ENCODE measurements around the gene SEMA4D.
A peak's percentile ranks its signal among the peaks of the same experiment; 100 is the strongest.

Gene SEMA4D

DNA sequence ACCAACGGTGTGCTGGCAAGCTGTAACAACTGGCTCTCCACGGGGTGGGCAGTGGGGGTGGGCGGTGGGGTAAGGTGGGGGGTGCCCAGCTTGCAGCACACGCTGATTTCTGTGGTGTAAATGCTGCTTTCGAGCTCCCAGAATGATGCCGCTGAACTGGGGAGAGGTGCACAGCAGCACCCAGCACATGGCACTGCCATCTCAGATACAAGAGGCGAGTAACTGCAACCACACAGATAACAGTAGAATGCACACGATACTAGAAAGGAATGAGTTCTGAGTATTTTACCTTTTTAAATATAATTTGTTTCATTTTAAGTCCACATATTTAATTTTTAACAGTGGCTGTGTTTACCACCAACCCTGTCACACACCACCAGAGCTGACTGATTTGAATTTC is 87.9 kb downstream of the SEMA4D start:
- no peak for DNase-seq (ENCODE audit: low read depth)

DNA sequence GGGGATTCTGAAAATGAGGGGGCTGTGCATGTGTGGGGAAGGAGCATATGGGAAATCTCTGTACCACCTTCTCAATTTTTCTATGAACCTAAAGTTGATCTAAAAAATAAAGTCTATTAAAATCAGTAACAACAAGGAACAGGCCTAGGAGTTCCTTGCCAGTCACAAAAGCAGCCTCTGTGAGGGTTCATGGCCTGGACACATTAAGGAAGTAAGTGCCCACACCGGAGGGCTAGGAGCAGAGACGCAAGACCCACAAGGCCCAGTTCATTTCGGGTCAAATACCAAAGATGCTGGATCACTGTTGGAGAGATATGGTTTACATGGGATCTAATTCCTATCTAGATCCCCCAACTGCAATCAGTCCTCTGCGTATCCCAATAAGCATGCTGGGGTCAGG is 88.4 kb downstream of the SEMA4D start:
- DNase-seq (ENCODE audit: low read depth) = no peak

DNA sequence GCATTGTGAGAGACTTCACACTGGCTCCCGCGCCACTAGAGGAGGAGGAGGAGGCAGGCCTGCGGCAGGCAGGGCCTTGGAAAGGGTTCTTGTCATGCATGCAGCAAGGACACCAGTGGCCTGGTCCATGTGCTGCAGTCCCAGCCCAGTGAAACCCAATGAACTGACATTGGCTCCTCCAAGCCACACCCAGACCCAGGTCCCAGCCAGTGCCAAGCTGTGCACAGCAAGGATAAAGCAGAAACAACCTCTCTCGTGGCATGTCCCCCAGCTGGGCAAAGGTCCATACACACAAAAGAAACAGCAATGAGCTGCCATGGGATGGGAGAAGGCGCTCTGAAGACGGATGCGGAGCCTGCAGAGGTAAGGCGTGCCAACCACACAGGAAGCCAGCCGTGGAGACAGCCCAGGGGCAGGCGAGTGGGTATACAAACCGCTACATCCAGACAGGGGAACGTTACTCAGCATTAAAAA is 89.2 kb downstream of the SEMA4D start:
- DNase-seq (ENCODE audit: low read depth) = no peak

DNA sequence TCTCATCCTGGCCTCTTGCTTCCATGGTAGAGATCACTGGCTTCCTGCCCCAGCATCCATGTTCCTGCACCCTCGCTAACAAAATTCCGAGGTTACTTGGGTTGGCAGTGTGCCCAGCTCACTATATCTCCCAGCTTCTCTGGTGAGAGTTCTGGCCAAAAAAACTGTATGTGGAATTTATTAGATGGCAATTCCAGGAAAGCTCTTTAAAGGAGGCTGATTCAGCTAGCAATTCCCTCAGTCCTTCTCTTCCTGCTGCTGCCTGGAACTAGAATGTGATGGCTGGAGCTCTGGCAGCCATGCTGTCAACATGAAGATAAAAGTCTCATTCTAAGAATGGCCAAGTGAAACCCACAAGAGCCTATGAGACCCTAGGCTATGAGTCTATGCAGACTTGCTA is 90.8 kb downstream of the SEMA4D start:
- DNase-seq (ENCODE audit: low read depth) = no peak

DNA sequence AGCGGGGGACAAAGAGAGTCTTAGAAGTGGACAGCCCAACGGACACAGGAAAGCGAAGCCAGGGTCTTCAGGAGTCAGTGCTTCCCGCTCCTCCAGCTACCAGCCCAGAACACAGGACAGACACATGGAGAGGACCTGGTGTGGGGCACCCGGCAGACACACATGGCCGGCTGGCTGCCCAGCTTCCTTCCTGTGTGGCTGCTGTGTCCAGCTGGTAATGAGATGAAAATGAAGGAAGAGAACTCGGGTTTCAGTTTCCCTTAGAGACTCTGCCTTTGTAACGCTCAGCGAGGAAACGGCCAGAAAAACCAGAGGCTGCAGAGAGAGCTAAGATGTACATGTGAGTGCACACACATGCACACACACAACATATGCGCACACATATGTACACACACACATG is 92.1 kb downstream of the SEMA4D start:
- no peak for DNase-seq (ENCODE audit: low read depth)

DNA sequence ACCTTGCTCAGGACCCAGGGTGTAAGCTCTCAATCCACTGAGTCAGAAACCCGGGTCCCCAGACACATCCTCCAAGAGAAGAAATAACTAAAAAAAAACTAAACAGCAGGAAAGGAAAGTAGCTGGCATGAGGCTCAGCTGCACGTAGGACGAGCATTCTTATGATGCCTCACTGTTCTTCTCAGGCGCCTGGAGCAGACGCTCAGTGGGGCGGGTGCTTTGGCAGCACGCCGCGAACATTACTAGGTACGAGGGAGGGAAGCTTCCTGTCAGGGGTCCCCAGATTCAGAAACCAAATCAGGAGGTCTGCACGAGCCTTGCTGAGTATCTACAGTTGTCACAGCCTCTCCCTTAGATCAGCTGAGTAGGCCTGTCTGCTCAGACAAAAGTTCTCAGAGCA is 93.8 kb downstream of the SEMA4D start:
- no peak for DNase-seq (ENCODE audit: low read depth)

DNA sequence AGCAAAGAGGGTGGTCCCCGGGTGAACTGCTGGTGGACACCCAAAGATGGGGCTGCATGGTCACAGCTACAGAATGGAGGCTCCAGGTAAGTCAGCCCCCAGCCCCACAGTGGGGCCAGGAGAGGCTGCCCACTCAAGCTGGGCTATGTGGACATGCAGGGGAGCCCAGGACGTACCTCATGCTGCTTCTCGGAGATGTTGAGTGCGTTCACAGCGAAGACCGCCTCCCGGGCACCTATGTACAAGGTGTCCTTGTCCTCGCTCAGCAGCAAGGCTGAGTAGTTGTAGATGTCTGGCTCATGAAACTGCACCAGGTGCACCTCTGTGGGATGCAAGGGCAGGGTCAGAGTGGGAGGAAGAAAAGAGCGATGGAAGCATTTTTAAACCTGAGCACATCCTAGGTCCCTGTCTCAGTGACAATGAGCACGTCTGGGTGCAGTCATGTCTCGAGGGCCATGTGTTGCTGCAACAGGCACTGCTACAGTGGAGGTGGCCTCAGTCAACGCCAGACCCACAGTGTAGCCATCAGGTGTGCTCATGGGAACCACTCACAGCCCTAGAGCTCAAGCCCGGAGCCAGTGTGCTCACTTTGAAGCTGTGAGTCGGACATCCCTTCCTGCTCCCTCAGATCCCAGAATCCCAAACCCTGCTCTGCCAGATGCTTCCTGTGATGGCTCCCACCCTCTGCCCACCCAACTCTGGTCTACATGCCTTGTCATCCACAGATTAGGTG is 95.1 kb downstream of the SEMA4D start:
- DNase-seq (ENCODE audit: low read depth) = no peak

DNA sequence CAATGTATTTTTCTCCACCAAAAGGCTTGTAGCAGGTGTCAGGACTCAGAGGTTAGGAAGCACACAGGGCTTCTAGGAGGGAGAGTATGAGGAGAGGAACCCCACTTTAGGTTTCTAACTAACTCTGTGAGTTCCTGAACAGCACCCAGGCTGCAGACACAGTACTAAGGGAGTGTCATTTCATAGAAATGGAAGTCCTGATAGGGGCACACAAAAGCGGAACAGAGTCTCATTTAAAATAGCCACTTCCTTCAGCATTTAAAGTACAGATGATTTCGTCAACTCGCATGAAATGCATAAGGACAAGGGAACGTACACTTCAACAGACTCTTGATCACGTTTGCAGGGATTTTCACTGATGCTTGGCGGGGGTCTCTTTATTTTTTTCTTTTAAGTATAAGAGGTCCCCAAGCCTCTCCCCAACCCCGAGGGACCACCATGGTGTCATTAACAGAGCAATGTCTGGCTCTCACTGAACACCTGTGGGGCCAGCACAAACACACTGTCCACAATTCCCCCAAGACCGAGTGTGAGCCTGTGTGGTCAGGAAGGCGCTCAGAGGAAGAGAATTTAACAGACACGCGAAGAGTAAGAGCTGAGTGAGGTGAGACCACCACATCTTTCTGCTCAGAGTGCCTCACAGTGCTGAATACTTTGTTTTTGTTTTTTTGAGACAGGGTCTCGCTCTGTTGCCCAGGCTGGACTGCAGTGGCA is 97.4 kb downstream of the SEMA4D start:
- no peak for DNase-seq (ENCODE audit: low read depth)

DNA sequence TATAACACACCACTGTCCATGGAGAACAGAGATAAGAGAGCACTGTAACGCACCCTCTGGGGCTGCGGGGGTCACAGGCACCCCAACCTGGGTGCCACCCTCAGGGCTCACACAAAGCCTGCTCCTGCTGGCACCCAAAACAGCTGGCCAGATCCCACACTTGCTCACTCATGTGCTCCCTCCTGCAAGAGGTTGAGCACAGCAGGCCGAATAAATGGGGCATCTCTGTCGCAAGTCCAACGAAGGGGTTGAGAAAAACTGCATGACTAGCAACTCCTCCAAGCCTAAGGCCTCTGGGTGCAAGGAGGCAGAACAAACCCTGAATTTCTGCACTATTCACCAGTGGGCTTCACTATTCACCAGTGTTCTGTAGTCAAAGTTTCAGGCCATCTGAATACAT is 99.3 kb downstream of the SEMA4D start:
- DNase-seq (ENCODE audit: low read depth) = no peak

DNA sequence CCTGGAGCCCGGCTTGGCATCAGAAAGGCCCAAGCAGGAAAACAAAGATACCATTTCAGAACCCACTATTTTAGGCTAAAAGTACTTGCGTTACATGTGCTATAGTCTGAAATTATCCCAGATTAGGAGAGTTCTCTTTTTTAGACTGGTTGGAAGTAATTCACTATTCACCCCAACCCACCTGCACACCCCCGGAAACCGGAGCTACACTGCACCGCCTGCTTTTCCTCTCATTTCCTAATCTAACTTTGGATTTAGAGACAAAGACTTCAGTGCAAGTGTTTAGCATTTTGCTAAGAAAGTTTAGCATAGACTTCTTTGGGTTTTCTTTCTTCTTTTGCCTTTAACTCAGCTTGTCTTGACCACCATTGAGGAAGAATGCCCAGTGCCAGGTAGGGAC is 100.4 kb downstream of the SEMA4D start:
- no peak for DNase-seq (ENCODE audit: low read depth)

DNA sequence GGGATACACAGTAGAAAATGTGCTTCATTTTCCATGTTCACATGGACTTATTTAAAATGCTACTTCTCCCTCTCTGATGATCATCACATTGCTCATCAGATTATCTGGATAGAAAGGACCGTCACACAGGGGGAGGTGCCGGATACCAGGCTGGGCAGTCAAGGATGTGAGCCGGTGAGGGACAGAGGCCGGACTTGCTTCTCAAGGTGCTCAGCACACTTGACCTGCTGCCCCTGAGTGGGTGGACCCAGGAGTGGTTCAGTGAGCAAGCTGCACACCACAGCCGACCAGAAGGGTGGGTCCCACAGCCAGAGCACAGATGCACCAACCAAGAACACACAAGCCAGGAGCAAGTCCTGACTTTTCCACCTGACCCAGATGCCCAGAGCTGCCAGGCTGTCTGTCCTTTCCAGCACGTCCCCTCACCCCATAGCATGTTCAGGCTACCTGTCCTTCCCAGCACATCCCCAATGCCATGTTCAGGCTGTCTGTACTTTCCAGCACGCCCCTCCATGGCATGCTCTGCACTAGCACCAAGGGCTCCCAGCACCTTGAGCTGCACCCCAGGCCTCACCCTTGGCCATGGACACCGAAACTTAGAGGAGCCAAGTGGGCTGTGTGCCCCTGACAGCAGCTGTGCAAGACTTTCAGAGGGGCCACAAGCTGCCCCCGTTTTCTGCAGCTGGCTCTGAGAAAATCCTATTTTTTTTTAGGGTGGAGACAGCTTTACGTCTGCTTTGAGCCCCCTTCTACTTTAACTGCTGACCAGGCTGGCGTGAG is 101.8 kb downstream of the SEMA4D start:
- DNase-seq (ENCODE audit: low read depth) = no peak

DNA sequence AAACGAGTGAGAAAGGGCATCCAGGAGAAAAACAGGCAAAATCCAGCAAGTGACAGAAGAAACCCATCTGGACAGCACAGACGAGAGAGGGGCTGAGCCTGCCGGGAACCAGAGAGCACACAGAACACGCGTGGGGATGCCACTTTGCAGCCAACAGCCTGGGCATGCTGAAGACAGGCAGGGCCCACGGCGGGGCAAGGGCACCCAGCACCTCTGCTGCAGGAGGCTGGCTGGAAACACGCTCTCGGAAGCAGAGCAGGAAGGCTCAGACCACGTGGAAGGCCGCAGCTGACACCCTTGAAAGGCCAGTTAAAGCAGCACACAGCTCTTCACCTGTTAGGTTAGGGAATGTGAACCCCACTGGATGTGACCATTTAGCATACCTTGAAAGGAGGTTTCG is 103.5 kb downstream of the SEMA4D start:
- no peak for DNase-seq (ENCODE audit: low read depth)

DNA sequence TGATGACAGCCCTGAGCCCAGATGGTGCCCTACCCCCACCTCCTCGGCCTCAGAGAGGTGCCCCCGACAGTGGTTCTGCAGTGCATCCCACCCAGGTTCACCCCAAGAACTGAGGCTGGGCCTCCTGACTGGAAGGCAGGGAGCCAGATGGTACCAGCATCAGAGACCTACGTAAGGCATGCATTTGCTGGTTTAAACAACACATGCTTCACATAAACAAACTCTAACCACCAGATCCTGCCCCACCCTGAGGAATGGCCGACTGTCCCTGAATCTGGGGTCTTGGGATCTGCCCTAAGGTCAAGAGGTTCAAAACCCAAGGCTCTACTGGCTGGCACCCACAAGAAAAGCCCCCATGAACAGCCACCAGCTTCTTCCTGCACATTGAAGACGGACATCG is 106.3 kb downstream of the SEMA4D start:
- DNase-seq (ENCODE audit: low read depth) = no peak

DNA sequence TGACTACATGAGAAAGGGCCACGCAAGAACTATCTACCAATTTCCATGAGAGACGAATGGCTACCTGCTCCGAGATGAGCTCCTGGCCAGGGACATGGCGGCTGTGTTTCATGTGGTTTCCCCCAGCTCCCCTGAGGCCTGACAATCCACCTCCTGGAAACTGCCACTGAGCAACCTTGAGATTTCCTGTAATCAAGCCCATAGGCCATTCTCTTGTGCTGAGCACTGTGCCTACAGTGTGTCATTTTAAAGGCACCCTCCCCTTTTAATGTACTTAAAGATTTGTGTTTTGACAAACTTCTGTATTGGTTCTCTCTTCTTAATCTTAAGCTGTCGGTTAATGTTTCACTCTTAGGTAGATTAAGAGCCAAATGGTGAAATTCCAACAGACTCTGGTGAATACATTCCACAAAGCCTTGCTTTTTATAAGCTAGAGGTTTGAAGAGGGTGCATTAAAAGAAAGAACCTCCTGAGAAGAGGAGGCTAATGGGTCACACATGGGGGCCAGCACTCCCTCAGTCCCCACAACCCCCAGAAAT is 107.3 kb downstream of the SEMA4D start:
- no peak for DNase-seq (ENCODE audit: low read depth)

DNA sequence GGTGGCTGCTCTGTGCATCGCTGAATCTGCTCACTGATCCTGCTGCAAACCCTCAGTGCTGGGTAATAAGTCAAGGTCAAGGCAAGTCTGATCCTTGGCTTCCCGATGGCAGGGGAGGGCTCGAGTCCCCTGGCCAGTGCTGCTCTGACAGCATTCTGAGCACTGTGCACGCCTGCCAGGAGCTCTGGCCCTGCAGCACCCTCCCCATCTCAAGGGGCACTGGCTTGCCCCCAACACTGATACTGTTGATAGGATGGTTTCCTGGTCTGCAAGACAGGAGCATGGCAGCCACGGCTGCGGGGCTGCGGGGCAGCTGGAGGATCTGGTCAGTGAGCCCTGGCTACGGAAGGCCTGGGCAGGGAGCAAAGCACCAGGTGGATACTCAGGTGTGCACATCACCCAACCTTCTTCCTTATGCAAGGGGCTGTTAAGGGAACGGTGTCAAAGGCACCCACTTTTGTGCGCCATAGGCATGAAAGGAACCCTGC is 107.8 kb downstream of the SEMA4D start:
- DNase-seq (ENCODE audit: low read depth) = no peak

DNA sequence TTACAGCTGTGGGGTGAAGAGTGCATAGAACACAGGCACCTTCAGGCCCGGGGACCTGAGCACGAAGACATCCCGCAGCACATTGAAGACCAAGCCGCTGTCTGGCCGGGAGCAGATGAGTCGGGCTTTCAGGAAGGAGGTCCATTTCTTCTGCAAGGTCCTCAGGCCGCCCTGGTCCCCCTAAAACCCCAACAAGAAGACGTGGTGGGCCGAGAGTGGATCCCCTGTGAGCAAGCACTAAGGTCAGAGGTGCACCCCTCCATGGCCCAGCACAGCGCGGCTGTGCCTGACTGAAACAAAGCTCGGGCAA is 109.1 kb downstream of the SEMA4D start:
- no peak for DNase-seq (ENCODE audit: low read depth)

DNA sequence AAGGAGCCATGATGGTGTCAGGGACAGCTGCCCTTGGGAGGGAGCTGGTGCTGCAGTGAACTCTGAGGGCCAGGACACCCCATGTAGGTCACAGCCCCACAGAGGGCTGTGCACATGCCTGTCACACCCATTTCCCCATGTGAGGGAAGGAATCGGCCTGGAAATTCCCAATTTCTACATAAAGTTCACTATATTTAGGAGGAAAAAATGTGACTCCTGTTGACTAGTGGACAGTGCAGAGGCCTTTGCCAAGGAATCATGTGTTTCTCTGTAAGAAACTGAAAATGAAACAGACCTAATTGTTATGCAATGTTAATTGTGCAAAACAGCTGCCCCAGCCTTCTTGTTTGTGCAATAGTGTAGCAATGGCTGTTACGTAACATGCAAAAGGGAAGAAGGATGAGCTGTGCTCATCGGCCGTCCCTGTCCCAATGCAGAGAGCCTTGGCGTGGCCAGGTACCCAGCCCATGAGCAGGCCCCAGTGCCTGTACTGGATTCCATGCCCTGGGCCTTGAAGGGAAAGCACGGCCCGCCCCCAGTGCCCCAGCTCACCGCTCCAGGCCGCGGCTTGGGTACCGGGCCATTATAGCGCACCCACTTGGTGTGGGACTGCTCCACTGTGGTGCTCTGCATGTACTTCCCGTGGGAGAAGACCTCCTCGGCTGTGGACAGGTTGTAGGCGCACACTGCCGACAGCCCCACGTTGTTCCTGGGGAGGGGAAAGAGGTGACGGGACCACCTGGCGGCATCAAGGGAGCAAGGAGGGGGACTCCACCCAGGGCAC is 109.6 kb downstream of the SEMA4D start:
- peak; percentile 79 for DNase-seq (ENCODE audit: low read depth)

DNA sequence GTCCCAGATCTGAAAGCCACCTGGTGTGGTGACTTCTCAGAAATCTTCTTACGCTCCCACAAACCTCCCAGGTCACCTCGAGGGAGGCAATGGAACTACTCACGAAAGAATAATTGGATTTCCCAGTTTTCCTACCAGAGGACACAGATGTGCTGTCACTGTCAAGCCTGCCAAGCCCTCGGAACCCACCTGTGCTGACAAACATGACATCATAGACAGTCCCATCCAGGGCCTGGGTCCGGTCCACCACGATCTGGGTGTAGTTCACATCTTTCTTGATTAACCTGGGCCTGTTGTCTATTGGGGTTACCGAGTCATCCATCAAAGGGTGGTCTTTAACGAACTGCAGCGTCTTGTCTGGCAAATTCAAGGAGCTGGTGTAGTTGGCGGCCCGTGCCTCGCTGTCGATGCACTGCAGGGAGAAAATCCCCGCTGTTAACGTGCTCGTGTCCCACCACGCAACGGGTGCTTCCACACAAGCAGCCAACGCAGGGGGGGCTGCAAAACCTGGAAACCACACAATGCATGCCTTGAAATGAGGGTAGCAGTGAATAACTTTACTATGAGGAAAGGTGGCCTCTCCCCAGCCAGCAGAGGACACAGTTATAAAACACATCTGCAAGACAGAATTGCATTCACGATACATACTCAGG is 110.6 kb downstream of the SEMA4D start:
- DNase-seq (ENCODE audit: low read depth) = no peak

DNA sequence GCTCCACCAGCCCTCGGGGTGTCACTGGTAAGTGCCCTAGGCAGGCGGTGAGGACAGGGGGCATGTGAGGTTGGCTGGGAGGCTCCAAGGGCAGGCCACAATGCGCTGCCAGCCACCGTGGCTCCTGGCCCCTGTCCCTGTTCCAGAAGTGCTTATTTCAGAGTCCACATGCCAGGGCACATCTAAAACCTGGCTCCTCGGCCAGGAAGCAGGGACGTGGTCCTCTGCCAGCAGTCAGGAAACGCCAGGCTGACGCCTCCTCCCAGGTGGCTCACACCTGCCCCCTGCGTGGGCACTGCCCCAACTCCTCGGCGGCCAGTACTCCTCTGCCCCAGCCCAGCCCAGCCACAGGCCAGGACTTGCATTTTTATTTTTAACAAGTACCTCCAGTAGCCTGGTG is 111.1 kb downstream of the SEMA4D start:
- DNase-seq (ENCODE audit: low read depth) = no peak

DNA sequence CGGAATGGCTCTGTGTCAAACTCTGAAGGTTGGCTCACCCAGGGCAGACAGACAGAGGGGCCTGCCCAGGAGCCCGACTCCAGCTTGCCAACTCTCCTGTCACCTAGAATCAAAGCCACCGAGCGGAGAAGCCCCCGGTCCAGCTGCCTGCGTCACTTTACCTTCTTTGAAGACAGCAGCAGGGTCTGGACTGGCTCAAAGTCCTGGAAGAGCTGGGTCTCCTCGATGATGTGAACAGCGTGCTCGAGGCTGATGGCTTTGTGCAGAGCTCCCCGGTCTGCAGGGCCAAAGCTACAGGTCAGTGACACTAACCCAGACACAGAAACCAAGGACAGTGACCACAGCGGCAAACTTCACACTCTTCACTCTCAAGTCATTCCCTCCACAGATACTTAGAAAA is 111.7 kb downstream of the SEMA4D start:
- no peak for DNase-seq (ENCODE audit: low read depth)

DNA sequence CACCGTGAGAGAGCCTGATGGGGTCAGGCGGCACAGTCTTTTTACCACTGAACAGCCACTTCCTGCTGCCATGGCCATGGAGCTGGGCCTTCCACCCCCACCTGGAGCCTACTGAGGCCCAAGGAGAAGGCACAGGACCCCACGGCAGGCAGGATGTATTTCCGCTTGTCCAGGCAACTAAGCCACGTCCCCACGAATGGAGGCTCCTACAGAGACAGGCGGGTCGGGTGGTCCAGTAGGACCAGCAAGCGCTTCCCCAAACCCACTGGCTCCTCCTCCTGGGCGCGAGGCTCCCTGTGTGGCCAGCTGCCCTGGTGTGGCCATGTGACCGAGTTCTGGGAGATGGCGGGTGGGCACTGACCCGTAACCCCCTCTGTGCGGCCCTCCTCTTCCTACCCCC is 113.1 kb downstream of the SEMA4D start:
- DNase-seq (ENCODE audit: low read depth) = no peak

All from fibroblast of the conjunctiva (primary cell).